SK-N-SH treated with all-trans-retinoic acid at 6 μM for 48 hours (cell line): ENCODE data around the gene NXPH1.

Experiments used
- GLIS3 ChIP-seq: fragments of 250-450 bp; sonication (Bioruptor Pico); IDR thresholded peaks from 2 replicates; pipeline ENCODE4 v1.5.0; 2020; ENCODE audit warnings: mild to moderate bottlenecking, moderate library complexity
- RARB ChIP-seq: fragments of 250-450 bp; sonication (Bioruptor Pico); IDR thresholded peaks from 2 replicates; pipeline ENCODE4 v1.8.0; 2021; ENCODE audit warnings: mild to moderate bottlenecking, moderate library complexity
- TOX ChIP-seq: fragments of 250-450 bp; sonication (Bioruptor Pico); IDR thresholded peaks from 2 replicates; pipeline ENCODE4 v1.8.0; 2021; ENCODE audit warnings: mild to moderate bottlenecking, moderate library complexity, borderline replicate concordance
- ZFP30 ChIP-seq: fragments of 450-650 bp; formaldehyde crosslinking; IDR thresholded peaks from 2 replicates; pipeline ENCODE4 v1.5.0; 2022; ENCODE audit warnings: mild to moderate bottlenecking, moderate library complexity
- ZNF70 ChIP-seq: fragments of 450-650 bp; formaldehyde crosslinking; IDR thresholded peaks from 2 replicates; pipeline ENCODE4 v1.5.0; 2020; ENCODE audit warnings: mild to moderate bottlenecking, moderate library complexity
- TF ChIP-seq, protein P1 (sequence below): fragments of 250-450 bp; sonication (Bioruptor Pico); IDR thresholded peaks from 2 replicates; pipeline ENCODE4 v1.5.1; 2020; ENCODE audit warnings: low read depth, mild to moderate bottlenecking, moderate library complexity

DNA sequence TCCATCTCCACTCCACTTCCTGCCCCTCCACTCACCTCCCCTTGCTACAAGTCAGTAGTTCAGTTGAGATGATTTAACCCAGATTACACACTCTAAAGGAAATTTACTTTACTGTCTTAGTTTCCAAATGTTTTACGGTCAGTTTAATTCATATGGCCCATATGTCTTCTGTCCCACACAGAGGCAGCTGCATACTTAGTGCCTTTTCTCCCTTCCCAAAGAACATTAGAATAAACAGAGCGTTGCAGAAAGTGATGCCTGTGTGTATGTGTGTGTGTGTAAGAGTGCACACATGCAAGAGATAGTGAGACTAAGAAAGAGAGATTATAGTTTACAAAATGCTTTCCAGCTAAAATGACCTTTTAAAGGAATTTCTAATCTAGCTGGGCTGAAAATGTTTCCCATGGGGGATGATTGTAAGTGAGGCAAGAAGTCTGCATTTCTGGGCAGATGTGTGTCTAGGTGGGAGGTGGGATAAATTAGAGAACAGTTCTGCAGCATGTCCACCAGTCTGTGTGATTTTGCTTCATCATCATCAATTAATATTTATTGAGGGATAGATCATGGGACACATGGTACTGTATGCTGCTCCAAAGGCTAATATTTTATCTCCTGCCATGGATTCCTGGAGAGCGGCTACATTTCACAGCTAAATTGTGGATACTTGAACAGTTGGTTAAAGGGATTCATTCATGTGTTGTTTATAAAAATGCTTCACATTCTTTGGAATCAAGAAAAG lies 81.5 kb downstream of the NXPH1 start:
- TF ChIP-seq, protein P1, sequence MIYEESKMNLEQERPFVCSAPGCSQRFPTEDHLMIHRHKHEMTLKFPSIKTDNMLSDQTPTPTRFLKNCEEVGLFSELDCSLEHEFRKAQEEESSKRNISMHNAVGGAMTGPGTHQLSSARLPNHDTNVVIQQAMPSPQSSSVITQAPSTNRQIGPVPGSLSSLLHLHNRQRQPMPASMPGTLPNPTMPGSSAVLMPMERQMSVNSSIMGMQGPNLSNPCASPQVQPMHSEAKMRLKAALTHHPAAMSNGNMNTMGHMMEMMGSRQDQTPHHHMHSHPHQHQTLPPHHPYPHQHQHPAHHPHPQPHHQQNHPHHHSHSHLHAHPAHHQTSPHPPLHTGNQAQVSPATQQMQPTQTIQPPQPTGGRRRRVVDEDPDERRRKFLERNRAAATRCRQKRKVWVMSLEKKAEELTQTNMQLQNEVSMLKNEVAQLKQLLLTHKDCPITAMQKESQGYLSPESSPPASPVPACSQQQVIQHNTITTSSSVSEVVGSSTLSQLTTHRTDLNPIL (CRISPR knock-in tag), result no peak
- no peak for TF ChIP-seq RARB (CRISPR knock-in tag)
- no peak for TF ChIP-seq TOX (CRISPR knock-in tag)
- TF ChIP-seq ZFP30 (CRISPR knock-in tag), result no peak
- TF ChIP-seq GLIS3, result no peak
- TF ChIP-seq ZNF70 (CRISPR knock-in tag), result no peak
